Activated CD4-positive, CD25-positive, alpha-beta regulatory T cell (primary cell): ENCODE measurements around the gene SLC66A2.
"Not testable (repeated sequence)": the region's sequence is repeated elsewhere in the genome, so short reads cannot be mapped to it uniquely, and the experiment has no call there.

Experiments
- DNase-seq, 4 experiments: peaks; one replicate each; lab custom pipeline; 2025; lab: John Stamatoyannopoulos, UW

SLC66A2 gene

DNA sequence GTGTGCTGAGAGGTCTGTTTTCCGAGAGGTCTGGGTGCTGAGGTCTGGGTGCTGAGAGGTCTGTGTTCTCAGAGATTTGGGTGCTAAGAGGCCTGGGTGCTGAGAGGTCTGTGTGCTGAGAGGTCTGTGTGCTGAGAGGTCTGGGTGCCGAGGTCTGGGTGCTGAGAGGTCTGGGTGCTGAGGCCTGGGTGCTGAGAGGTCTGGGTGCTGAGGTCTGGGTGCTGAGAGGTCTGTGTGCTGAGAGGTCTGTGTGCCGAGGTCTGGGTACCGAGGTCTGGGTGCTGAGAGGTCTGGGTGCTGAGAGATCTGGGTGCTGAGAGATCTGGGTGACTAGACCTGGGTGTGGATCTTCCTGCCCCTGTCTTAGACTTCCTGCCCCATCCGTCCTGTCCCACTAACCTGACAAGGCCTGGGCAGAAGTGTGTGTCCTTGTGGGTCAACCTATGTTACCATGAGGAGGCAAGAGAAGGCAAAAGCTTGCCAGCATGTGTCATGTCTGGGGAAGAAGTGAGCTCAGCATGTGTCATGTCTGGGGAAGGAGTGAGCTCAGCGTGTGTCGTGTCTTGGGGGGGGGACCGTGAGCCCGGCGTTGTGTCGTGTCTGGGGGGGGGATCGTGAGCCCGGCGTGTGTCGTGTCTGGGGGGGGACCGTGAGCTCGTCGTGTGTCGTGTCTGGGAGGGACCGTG is 84.4 kb downstream of the SLC66A2 start:
- DNase-seq, result no peak

DNA sequence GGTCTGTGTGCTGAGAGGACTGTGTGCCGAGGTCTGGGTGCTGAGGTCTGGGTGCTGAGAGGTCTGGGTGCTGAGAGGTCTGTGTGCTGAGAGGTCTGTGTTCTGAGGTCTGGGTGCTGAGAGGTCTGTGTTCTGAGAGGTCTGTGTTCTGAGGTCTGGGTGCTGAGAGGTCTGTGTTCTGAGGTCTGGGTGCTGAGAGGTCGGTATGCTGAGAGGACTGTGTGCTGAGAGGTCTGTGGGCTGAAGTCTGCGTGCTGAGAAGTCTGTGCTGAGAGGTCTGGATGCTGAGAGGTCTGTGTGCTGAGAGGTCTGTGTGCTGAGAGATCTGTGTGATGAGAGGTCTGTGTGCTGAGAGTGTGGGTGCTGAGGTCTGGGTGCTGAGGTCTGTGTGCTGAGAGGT is 85.5 kb downstream of the SLC66A2 start:
- not testable (repeated sequence) for DNase-seq

DNA sequence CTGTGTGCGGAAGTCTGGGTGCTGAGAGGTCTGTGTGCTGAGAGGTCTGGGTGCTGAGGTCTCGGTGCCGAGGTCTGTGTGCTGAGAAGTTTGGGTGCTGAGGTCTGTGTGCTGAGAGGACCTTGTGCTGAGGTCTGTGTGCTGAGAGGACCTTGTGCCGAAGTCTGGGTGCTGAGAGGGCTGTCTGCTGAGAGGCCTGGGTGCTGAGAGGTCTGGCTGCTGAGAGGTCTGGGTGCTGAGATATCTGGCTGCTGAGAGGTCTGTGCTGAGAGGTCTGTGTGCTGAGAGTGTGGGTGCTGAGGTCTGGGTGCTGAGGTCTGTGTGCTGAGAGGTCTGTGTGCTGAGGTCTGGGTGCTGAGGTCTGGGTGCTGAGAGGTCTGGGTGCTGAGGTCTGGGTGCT is 86.5 kb downstream of the SLC66A2 start:
- not testable (repeated sequence) for DNase-seq

DNA sequence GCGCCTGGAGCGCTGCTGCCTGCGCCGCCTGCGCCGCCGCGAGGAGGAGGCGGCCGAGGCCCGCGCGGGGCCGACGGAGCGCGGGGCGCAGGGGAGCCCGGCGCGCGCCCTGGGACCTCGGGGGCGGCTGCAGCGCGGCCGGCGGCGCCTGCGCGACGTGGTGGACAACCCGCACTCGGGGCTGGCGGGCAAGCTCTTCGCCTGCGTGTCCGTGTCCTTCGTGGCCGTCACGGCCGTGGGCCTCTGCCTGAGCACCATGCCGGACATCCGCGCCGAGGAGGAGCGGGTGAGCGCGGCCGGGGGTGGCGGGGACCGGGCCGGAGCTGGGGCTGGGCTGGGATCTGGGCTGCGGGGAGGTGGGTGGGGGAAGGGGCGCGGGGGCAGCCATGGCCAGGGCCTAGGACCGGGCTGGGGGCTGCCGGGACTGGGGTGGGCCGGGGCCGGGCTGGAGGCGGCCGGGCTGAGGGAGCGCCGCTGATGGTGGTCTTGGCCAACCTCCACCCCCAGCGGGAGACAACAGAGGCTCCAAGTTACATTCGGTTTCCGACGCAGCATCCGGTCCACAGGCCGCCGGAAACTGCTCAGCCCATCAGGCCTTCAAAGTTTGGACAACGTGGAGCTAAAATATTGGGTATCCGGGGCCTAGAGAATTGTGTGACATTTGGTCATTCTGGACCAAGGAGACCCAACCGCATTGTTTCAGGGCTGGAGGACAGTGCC is 87.3 kb downstream of the SLC66A2 start:
- no peak for DNase-seq

DNA sequence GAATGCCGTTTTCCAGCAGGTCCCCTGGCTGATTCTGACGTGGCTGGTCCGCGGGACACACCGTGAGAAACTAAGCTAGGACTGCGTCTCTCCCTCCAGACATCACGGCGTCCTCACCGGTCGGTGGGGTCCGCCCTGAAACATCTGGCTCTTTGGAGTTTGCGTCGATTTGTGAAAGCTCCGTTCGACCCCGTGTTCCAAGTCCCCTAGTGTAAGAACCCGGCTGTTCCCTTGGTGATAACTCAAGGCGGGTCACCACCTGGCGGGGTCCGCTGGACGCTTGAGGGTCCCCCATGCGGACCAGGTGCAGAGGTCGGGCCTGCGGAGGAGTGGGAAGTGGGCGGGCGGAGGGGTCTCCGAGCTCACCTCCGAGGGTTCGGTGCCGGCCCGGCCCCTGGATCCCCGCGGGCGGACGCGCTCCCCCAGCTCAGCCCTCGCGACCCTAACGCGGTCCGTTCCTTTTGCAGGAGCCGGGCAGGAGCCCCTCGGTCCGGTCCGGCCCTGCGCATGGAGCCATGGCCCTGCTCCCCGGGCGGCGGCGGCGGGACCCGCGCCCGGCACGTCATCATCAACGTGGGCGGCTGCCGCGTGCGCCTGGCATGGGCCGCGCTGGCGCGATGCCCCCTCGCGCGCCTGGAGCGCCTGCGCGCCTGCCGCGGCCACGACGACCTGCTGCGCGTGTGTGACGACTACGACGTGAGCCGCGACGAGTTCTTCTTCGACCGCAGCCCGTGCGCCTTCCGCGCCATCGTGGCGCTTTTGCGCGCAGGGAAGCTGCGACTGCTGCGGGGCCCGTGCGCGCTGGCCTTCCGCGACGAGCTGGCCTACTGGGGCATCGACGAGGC is 88.1 kb downstream of the SLC66A2 start:
- no peak for DNase-seq

DNA sequence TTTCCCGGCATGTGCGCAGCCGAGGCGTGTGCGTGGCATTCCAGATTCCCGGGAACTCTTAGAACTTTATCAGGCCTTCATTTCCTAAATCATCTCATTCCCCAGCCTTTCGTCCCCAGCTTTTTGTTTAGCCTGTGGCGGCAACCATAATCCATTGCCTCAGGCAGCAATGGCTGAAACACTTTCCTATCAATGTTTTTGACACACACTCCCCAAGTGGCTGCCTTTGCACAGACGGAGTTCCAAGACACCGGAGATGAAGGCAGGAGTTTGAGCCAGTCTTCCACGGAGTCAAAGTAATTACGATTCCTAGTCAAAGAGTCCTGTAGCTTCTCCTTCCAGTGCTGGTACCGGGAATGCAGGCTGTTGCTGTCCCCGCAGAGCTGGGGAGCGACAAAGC is 88.9 kb downstream of the SLC66A2 start:
- no peak for DNase-seq

DNA sequence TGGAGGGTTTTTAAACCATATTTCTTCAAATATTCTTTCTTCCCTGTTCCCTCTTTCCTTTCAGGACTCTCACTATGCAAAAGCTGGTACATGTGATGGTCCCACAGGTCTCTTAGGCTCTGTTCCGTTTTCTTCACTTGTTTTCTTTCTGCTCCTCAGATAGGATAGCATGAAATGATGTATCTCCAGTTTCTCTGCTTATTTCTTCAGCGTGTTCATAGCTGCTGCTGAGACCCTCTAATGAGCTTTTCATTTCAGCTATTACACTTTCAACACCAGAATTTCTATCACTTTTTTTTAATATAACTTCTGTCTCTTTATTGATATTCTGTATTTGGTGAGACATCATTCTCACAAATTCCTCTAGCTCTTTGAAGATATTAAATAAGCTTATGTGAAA is 89.8 kb downstream of the SLC66A2 start:
- DNase-seq, result no peak

DNA sequence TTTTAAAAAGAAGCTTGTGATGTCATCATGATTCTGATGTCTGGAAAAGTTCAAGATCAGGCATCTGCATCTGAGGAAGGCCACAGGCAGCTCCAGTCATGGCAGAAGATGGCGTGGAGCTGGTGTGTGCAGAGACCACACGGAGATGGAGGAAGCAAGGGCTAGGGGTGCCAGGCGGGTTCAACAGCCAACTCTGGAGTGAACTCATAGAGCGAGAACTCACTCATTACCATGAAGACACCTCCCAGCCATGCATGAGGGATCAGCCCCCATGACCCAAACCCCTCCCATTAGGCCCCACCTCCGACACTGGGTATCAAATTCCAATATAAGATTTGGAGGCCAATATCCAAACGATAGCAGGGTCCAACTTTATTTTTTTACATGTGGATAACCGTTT is 92.1 kb downstream of the SLC66A2 start:
- no peak for DNase-seq

DNA sequence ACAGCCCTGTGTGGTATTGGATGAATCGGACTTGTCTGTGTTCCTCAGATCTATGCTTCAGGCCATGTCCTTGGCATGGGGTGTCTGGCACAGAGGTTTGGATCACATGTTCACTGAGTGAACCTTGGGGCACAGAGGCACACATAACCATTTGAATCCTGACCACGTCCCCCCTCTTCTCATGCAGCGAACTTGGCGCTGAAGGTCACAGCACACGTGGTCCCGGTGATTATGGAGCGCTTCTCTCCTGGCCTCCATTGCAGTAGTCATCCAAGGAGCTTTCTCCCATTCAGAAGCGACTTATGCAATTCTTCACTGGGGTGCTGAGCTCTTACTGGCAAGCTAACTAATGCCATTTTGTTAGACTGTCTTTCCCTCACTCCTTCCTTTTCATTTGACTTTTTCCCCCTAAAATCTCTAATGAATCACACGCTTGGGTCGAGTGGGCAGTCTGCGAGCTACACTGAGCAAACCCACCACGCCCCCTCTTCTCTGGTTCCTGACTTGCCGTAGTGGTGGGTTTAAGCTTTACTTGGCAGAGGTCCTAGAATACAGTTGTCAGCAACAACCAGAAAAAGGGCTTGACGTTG is 94.3 kb downstream of the SLC66A2 start:
- no peak for DNase-seq

DNA sequence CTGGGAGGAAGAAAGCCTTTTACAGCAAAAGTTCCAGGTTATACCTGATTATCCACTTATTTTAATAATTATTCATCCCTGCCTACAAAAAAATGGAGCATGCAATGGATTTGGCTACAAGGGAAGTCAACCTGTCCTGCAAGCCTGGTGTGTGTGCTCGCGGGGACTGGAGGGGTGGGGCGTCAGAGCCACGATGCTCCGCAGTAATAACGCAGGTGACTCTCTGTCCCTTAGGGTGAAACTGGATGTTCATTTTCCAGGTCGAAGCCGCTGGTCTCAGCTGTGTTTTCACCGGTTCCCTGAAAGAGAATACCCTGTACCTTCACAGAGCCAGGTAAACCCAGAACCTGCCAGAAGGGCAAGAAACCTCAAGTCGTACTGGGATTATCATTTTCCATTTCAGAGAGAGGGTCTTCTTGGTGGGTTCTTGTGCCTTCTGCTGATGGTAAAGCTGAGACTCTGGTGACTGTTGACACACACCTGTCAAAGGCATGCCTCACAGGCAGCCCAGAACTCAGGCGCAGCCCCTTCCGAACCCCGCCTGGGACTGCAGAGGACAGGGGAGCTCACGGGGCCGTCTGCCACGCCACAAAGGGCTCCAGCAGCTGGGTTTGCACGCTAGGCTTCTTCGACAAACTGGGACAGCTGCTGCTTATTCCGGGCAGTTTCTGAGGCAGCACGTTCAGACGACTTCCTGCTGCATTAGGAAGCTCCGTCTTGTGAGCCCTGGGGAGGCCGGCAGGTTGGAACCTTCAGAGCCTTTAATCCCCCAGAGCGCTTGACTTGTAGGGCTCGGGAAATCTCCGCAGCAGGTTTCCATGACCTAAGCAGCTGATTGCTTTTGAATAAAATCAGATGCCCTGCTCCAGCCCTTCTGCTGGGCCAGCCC is 95.1 kb downstream of the SLC66A2 start:
- no peak for DNase-seq

DNA sequence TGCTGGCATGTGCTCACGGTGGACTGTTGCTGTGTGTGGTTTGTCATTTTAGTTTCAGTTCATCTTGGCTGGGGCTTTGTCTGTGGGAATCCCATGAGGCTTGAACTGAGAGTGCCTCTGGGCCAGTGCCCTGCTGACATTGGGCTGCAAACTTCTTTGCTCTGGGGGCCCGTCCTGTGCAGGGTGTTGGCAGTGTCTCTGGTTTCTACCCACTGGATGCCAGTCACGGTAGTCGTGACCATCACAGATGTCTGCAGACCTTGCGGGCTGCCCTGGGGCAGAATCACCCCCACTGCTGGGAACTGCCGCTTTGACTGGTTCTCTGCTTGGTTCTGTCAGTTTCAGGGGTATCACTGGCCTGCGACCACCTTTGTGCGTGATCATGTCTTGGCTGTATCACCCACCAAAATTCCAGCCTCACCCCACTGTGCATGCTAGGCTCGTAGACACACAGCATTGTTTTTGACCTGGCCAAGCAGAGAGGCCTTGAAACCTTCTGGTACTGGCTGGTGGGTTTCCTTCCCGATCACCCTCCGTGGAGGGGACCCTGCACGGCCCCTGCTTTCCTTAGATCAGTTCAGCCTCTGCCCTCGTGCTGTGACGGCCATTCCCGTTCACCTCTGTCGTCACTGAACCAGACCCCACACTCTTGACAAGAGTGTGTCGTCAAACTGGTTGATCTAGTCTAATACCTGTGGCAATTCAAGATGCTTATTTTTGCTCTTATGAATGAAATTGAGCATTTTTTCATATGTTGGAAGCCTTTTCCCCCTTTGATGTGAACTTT is 96.1 kb downstream of the SLC66A2 start:
- DNase-seq, result no peak

DNA sequence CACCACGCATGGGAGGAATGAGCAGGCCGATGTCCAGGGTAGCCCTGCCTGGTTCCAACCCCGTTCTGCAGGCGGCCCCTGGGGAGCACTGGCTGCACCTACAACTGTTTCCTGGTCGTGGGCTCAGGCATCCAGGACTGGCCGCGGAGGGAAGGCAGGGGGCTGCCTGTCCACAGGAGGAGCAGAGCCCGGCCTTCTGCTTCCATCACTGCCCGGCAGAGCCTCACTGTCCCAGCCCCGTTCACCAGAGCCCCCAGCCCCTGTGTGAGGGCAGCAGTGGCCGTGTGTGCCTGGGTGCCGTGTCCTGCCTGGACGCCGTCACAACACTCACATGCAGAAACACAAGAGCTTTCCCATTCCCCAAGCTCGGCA is 97.5 kb downstream of the SLC66A2 start:
- DNase-seq, result no peak

DNA sequence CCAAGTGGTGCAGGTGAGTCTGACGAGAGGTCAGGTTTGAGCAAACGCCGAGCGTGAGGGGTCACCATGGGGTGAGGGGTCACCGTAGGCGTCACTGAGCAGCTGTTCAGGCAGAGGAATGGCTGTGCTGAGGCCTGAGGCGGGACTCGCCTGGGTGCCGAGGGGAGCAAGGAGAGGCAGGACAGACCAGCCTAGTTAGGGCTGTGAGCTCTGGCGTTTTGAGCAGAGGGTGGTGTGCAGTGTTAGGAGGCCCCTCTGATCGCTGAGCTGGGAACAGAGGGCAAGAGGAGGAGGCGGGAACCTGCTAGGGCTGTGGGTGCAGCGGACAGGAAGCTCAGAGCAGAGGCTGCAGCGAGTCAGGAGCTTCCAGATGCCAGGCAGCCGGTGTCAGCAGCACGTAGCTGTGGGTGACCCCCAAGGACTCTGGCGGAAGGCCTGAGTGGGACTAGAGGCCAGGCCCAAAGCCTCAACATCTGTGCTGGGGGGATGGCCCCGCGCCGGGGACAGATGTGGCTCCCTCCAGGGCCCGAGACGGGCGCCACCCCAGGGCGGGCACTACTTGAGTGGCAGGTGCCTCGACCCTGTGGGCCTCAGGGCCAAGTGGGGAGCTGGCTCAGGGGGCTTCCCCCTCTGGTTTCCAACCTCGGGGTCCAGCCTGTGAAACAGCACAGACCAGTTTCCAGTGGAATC is 98.0 kb downstream of the SLC66A2 start:
- no peak for DNase-seq

DNA sequence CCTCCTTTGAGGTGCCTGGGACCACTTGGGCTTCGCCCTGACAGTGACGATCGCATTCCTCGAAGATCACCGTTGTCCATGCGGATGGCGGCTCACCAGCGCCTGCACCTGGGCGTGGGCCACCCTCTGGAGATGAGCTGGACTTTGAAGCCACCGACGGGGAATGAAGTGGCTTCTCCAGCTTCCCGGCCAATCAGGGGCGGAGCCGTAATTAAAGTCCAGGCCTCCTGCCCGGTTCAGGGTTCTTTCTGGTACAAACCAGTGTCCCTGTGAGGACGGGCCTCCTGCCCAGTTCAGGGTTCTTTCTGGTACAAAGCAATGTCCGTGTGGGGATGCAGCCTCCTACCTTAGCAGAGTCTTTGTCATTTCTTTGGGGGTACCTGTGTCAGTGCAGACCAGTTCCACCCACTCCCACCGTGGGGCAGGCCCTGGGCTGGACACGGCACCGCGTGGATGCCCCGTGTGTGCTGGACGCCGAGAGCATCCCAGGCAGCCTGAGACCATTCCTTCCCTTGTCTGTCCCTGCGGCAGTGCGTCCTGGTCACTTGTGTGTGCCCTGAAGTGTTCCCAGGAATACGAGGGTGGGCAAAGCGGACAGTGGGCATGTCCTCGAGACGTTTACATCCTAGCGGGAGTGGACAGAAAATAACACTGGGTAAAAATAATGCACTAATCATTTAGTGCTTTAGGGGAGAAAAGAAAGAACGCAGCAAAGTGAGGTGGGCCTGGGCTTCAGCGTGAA is 98.7 kb downstream of the SLC66A2 start:
- DNase-seq, result no peak
